Measurements from ENCODE around the gene SETBP1. TPM values are rescaled to one million over a fixed set of nuclear protein-coding genes. Genes with fewer than 3 reads are reported as not detected.

The SETBP1 gene
- total RNA-seq, 1 donor from 2014 or later: 12.0 TPM

DNA sequence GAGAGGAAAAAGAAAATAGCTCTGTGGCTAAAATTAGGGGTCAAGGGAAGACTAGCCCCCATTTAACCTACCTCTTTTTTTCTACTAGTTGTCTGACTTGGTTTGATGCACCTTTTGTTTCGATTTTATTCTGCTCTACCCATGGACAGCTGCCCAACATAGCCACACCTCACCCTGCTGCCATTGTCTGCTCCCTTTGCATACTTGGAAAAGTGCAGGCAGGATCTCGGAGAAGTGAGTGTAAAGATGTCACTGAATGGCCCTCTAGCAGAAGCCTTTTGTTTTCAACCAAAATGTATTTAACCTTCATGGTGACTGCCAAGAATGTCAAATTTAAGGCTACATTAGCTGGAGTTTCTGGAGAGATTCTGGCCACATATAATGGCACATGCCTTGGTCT lies 62.9 kb downstream of the SETBP1 start:
- no peaks in the 10 kb centered on the region for H3K9me3 ChIP-seq (ENCODE audit: low read depth)
- H3K79me2 ChIP-seq (ENCODE audit: low read depth): peaks cover 29% of the 10 kb centered on the region
- peak overlapping the region; percentile 80 for H3K4me2 ChIP-seq
- peaks cover 33% of the 10 kb centered on the region for H3K4me1 ChIP-seq
- no peak overlapping the region for H2AFZ ChIP-seq (replicated peaks)
- Mint-ChIP-seq H3K4me1 (peaks cover 62% of the 10 kb centered on the region), H3K4me3 (peak overlapping the region; percentile 80), H3K27ac (peak overlapping the region; percentile 94), H3K27me3 (ENCODE audit: insufficient read depth, low read depth) (peaks cover 5% of the 10 kb centered on the region), H3K9me3 (no peaks in the 10 kb centered on the region), H3K36me3 (peaks cover 17% of the 10 kb centered on the region)
- peak overlapping the region; percentile 37 for H3K4me3 ChIP-seq
- no peak for TF ChIP-seq CTCF (IDR thresholded peaks at IDR 0.05)
- no peak for TF ChIP-seq EZH2 (IDR thresholded peaks at IDR 0.05)
- TF ChIP-seq EZH2phosphoT487 (IDR thresholded peaks at IDR 0.05): no peak
- H3K27me3 ChIP-seq: no peaks in the 10 kb centered on the region
- no peaks in the 10 kb centered on the region for H3K36me3 ChIP-seq
- peak overlapping the region; percentile 97 for H3K27ac ChIP-seq
- H3F3A ChIP-seq (ENCODE audit: low read depth): peaks cover 35% of the 10 kb centered on the region
- peak; percentile 21 for DNase-seq (ENCODE audit: low spot score)
- no peak overlapping the region for H3K9ac ChIP-seq
- H4K20me1 ChIP-seq (ENCODE audit: low read depth): peaks cover 27% of the 10 kb centered on the region

DNA sequence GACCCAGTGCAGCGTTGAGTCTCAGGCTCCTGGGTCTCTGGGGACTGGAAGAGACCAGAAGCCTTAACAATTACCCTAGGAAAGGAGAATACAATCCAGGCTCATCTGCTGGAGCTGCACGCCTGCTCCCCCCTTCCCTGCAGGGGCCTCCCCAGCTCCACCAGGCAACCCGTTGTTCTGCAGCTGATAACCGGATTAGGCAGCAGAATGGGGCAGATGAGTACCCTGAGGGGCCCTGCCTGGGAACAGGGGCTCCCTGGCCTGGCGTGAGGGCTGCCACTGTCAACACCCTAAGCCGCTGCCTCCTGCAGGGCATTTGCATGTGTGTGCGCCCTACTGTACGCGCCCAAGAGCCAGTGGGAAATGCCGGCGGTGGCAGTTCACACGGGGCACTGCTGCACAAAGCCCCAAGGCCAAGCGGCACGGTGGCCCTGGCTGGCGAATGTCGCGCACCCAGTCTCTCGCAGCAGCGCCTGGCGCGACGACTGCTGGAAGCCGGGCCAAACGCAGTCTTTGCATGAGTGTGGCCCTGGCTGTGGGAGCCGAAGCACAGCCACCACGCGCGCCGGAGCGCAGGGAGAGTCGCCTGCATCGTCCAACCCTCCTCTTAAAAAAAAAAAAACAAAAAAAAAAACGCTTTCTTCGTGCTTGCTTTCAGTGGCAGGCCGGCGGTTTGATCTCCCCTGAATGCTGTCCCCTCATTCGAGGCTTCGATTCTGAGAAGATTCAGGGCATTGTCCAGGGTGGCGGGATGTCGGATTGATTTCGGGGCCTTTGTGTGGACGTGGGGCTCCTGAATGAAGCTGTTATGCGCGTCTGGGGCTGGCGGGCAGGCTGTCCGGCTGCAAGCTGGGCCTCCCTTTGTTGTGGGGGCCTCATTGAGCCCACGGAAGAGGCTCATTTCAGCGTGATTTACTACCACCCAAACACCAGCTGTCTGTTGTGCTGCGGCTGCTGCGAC lies 63.8 kb downstream of the SETBP1 start:
- Mint-ChIP-seq H3K9me3 (no peaks in the 10 kb centered on the region), H3K27ac (peak overlapping the region; percentile 94), H3K4me3 (peak overlapping the region; percentile 80), H3K36me3 (peaks cover 20% of the 10 kb centered on the region), H3K4me1 (peaks cover 57% of the 10 kb centered on the region), H3K27me3 (ENCODE audit: insufficient read depth, low read depth) (peaks cover 5% of the 10 kb centered on the region)
- no peaks in the 10 kb centered on the region for H3K36me3 ChIP-seq
- TF ChIP-seq CTCF (IDR thresholded peaks at IDR 0.05) (peak; percentile 12), EZH2phosphoT487 (IDR thresholded peaks at IDR 0.05) (peak; percentile 84), EZH2 (IDR thresholded peaks at IDR 0.05) (no peak)
- H3K9ac ChIP-seq: no peak overlapping the region
- H3K9me3 ChIP-seq (ENCODE audit: low read depth): no peaks in the 10 kb centered on the region
- peak overlapping the region; percentile 80 for H3K4me2 ChIP-seq
- H2AFZ ChIP-seq (replicated peaks): no peak overlapping the region
- peaks cover 29% of the 10 kb centered on the region for H3K79me2 ChIP-seq (ENCODE audit: low read depth)
- H4K20me1 ChIP-seq (ENCODE audit: low read depth): peaks cover 27% of the 10 kb centered on the region
- peak; percentile 90 for DNase-seq (ENCODE audit: low spot score)
- H3K4me3 ChIP-seq: peak overlapping the region; percentile 37
- no peaks in the 10 kb centered on the region for H3K27me3 ChIP-seq
- H3F3A ChIP-seq (ENCODE audit: low read depth): peaks cover 35% of the 10 kb centered on the region
- peak overlapping the region; percentile 97 for H3K27ac ChIP-seq
- peaks cover 33% of the 10 kb centered on the region for H3K4me1 ChIP-seq

DNA sequence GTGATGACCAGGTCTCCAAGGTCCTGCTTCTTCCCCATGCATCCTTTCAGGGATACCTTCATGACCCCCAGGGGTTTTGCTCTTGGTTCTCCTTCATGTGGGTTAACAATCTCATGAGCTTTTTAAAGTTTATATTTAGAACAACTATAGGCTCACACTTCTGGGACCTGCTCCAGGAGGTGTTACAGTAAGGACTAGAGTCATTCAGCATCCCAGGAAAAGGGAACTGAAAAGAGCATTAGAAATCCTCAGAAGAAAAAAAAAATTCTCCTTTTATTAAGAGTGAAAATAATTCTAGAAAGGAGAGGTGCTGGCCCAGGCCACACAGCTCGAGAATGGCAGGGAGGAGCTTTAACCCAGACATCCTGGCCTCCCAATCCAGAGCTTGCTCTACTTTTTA lies 66.5 kb downstream of the SETBP1 start:
- no peak for DNase-seq (ENCODE audit: low spot score)
- Mint-ChIP-seq H3K27me3 (ENCODE audit: insufficient read depth, low read depth) (peaks cover 2% of the 10 kb centered on the region), H3K9me3 (peaks cover 5% of the 10 kb centered on the region), H3K36me3 (peaks cover 16% of the 10 kb centered on the region), H3K4me3 (no peak overlapping the region), H3K27ac (no peak overlapping the region), H3K4me1 (peaks cover 46% of the 10 kb centered on the region)
- H3K4me3 ChIP-seq: no peak overlapping the region
- H3K4me2 ChIP-seq: no peak overlapping the region
- H3K9ac ChIP-seq: no peak overlapping the region
- H2AFZ ChIP-seq (replicated peaks): no peak overlapping the region
- H4K20me1 ChIP-seq (ENCODE audit: low read depth): peaks cover 27% of the 10 kb centered on the region
- H3F3A ChIP-seq (ENCODE audit: low read depth): peaks cover 29% of the 10 kb centered on the region
- H3K4me1 ChIP-seq: peaks cover 29% of the 10 kb centered on the region
- H3K79me2 ChIP-seq (ENCODE audit: low read depth): peaks cover 15% of the 10 kb centered on the region
- H3K27me3 ChIP-seq: no peaks in the 10 kb centered on the region
- no peak overlapping the region for H3K27ac ChIP-seq
- no peaks in the 10 kb centered on the region for H3K36me3 ChIP-seq
- no peak for TF ChIP-seq CTCF (IDR thresholded peaks at IDR 0.05)
- TF ChIP-seq EZH2phosphoT487 (IDR thresholded peaks at IDR 0.05): no peak
- no peak for TF ChIP-seq EZH2 (IDR thresholded peaks at IDR 0.05)
- H3K9me3 ChIP-seq (ENCODE audit: low read depth): no peaks in the 10 kb centered on the region

Data from neural progenitor cell (in vitro differentiated cells).